HG03039 (cell line): ENCODE data around the gene TRIM17.

Experiments
- ATAC-seq: cut with Tn5 transposase; IDR thresholded peaks from one replicate; pipeline ENCODE4 v1.9.1; 2021; ENCODE audit warnings: mild to moderate bottlenecking, moderate library complexity; ENCODE audit not compliant: unreplicated experiment

The TRIM17 gene

GRCh38 chr1:228417483-228418203 lies 982 bp upstream of the TRIM17 start:
- no peak for ATAC-seq

GRCh38 chr1:228417061-228417460 lies 400 bp upstream of the TRIM17 start:
- no peak for ATAC-seq

- no peak for ATAC-seq
Observed at GRCh38 chr1:228415853-228416216, 826 bp downstream of the TRIM17 start.

- ATAC-seq: no peak
Observed at GRCh38 chr1:228415221-228415620, 1.4 kb downstream of the TRIM17 start.

GRCh38 chr1:228414511-228415211 lies 2.0 kb downstream of the TRIM17 start:
- ATAC-seq: no peak

GRCh38 chr1:228413241-228414010 lies 3.2 kb downstream of the TRIM17 start:
- no peak for ATAC-seq

- no peak for ATAC-seq
Observed at GRCh38 chr1:228411548-228412430, 4.9 kb downstream of the TRIM17 start.

- no peak for ATAC-seq
Observed at GRCh38 chr1:228411121-228411520, 5.5 kb downstream of the TRIM17 start.

- no peak for ATAC-seq
Observed at GRCh38 chr1:228410671-228411070, 6.0 kb downstream of the TRIM17 start.

- no peak for ATAC-seq
Observed at GRCh38 chr1:228410015-228410414, 6.6 kb downstream of the TRIM17 start.

GRCh38 chr1:228408869-228409805 lies 7.5 kb downstream of the TRIM17 start:
- ATAC-seq: no peak

GRCh38 chr1:228408041-228408868 lies 8.4 kb downstream of the TRIM17 start:
- ATAC-seq: no peak

- ATAC-seq: no peak
Observed at GRCh38 chr1:228407106-228408040, 9.3 kb downstream of the TRIM17 start.

- ATAC-seq: no peak
Observed at GRCh38 chr1:228405979-228406228, 10.8 kb downstream of the TRIM17 start.

- no peak for ATAC-seq
Observed at GRCh38 chr1:228405200-228405978, 11.3 kb downstream of the TRIM17 start.

- no peak for ATAC-seq
Observed at GRCh38 chr1:228404107-228404720, 12.4 kb downstream of the TRIM17 start.

- no peak for ATAC-seq
Observed at GRCh38 chr1:228403231-228403631, 13.4 kb downstream of the TRIM17 start.
